ENCODE data around the gene RIPOR3. TPM values are rescaled to one million over a fixed set of nuclear protein-coding genes. Genes with fewer than 3 reads are reported as not detected.

RIPOR3 gene
- total RNA-seq, 4 donors from 2014 or later: 1.3 to 9.7 (median 3.3) TPM

DNA sequence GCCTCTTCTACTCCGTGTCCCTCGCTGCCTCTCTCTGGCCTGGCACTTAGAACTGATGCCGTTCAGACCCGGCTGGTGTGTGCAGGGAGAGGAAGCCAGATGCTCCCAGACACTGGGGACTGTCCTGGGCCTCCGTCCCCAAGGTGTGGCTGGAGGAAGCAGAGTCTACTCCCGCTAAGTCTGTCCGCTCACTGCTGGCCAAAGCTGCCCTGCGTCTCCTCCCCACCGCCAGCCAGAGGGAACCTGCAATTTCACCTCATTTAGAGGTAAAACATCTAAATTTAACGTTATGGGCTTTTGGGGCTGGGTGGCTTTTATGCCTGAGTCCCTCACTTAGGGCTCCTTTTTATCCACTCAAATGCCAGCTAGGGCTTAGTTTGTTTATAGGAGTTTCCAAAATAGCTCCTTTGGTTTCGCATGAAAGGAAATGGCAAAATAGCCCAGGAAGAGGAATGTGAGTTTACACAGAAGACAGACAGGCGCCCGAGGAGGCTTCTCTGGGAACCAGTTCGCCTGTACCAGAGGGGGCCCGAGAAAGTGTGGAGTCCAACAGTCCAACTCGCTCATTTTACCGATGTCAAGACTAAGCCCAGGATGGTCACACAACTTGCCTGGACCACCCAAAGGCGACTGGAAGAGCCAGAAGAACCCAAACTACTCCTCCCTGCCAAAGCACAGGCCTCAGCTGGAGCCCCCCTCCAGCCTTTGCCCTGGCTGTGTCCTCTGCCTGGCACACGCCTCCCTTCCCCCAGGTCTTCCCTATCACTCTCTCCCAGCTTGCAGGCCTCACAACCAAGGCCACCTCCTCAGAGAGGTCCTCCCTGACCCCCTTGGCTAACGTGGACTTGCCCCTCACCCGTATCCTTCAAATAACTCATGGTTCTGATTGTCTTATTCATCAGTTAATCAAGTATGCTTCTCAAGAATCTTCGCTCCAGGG, 54.5 kb downstream of the RIPOR3 start:
- H3K27me3 ChIP-seq: no peaks in the 10 kb centered on the region
- no peak overlapping the region for H3K4me3 ChIP-seq
- H3K9me3 ChIP-seq: no peaks in the 10 kb centered on the region
- TF ChIP-seq, protein P1, sequence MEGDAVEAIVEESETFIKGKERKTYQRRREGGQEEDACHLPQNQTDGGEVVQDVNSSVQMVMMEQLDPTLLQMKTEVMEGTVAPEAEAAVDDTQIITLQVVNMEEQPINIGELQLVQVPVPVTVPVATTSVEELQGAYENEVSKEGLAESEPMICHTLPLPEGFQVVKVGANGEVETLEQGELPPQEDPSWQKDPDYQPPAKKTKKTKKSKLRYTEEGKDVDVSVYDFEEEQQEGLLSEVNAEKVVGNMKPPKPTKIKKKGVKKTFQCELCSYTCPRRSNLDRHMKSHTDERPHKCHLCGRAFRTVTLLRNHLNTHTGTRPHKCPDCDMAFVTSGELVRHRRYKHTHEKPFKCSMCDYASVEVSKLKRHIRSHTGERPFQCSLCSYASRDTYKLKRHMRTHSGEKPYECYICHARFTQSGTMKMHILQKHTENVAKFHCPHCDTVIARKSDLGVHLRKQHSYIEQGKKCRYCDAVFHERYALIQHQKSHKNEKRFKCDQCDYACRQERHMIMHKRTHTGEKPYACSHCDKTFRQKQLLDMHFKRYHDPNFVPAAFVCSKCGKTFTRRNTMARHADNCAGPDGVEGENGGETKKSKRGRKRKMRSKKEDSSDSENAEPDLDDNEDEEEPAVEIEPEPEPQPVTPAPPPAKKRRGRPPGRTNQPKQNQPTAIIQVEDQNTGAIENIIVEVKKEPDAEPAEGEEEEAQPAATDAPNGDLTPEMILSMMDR (IDR thresholded peaks at IDR 0.05): no peak
- TF ChIP-seq POLR2A (IDR thresholded peaks at IDR 0.05): no peak
- intact Hi-C loops (cut with DNase I): no loop called here
- H3K4me1 ChIP-seq: peaks cover 17 to 40% (median 19%) of the 10 kb centered on the region in 3 donors
- DNase-seq: no peak
- H3K27ac ChIP-seq: peak overlapping the region; percentile 17 to 77 (median 66)
- no peaks in the 10 kb centered on the region for H3K36me3 ChIP-seq
- WGBS, 2 donors: 50 to 59% methylated on average over 9 to 11 of the region's 22 CpGs

DNA sequence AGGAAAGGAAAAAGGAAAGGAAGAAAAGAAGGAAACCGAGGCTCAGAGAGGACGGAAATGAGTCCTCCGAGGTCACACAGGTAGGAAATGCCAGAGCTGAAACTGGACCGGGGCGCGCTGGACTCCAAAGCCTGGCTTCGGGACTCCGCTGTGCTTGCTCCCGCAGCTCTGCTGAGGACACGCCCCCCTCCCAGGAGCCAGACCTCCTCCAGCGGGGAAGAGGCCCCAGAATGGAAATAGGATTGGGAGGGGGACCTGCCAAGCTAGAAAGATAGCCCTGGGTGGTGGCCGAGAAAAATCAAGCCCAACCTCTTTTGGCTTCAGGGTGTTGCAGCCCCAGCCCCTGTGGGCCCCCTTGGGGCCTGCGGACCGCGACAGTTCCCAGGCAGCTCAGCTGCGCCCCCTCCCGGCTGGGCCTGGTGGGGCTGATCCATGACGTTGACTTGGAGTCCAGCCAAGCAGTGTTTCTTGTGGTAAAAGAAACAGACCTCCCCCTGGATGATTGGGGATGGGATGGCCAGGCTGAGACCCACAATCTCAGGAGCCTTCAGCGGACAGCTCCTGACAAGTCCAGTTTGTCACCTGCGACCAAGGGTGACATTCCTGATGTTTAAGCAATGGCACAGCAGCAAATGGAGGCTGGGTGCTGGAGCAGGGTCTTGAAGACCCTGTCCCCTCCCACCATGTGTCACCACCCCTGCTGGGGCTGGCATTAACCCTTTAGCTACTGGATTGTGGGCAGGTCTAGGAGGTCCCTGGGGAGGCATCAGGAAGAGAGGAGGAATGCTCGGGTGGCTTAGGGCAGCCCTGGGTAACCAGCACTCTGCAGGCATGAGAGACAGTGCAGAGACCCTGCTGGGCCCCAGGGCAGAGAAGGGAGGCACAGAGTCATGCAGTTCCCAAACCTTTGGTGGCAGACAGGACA, 55.4 kb downstream of the RIPOR3 start:
- H3K4me3 ChIP-seq: peak overlapping the region in 1 of 4 donors; percentile 14
- DNase-seq: no peak
- H3K4me1 ChIP-seq: peaks cover 17 to 39% (median 19%) of the 10 kb centered on the region in 3 donors
- intact Hi-C loops (cut with DNase I): no loop called here
- no peaks in the 10 kb centered on the region for H3K36me3 ChIP-seq
- no peaks in the 10 kb centered on the region for H3K9me3 ChIP-seq
- no peaks in the 10 kb centered on the region for H3K27me3 ChIP-seq
- H3K27ac ChIP-seq: peak overlapping the region in 3 of 4 donors; percentile 65 to 77 (median 68)
- no peak for TF ChIP-seq POLR2A (IDR thresholded peaks at IDR 0.05)
- TF ChIP-seq, protein P1 (IDR thresholded peaks at IDR 0.05): peak; percentile 73 to 88 (median 80)
- WGBS, 2 donors: 27 to 38% methylated on average over 10 to 13 of the region's 21 CpGs

DNA sequence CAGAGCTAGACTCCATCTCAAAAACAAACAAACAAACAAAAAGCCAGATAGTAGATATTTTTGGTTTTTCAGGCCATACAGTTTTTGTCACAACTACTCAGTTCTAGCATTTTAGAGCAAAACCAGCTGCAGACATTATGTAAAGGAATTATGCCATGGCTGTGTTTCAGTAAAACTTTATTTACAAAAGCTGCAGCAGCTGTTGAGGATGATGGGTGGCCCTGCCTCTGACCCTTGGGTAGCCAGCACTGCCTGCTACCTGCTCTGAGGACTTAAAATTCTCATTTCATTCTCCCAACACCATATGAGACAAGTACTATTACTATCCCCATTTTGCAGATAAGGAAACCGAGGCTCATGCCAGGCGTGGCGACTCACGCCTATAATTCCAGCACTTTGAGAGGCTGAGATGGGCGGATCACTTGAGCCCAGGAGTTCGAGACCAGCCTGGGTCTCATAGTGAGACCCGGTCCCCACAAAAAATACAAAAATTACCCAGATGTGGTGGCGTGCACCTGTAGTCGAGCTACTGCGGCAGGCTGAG, 56.3 kb downstream of the RIPOR3 start:
- WGBS, 2 donors: 96 to 97% methylated on average over 5 to 6 of the region's 10 CpGs
- H3K9me3 ChIP-seq: no peaks in the 10 kb centered on the region
- H3K27ac ChIP-seq: peak overlapping the region in 1 of 4 donors; percentile 18
- peaks cover 17 to 39% (median 19%) of the 10 kb centered on the region in 3 donors for H3K4me1 ChIP-seq
- no peak overlapping the region for H3K4me3 ChIP-seq
- H3K36me3 ChIP-seq: no peaks in the 10 kb centered on the region
- no peak for DNase-seq
- TF ChIP-seq, protein P1 (IDR thresholded peaks at IDR 0.05): no peak
- TF ChIP-seq POLR2A (IDR thresholded peaks at IDR 0.05): no peak
- intact Hi-C loops (cut with DNase I): no loop called here
- H3K27me3 ChIP-seq: no peaks in the 10 kb centered on the region

DNA sequence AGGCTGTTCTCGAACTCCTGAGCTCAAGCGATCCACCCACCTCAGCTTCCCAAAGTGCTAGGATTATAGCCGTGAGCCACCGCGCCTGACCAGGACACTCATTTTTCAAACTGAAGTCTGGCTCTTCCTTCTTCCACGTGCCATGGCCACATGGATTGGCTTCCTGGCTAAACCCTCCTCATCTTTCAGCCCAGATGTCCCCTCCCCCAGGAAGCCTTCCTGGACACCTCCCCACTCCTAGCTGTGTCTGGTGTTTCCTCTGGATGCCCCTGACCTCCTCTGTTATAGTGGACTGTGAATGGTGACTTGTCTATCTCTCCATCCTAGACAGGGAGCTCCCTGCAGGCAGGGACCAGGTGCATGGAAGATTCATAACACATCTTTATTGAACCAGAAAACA, 57.2 kb downstream of the RIPOR3 start:
- H3K9me3 ChIP-seq: no peaks in the 10 kb centered on the region
- H3K27me3 ChIP-seq: no peaks in the 10 kb centered on the region
- DNase-seq: no peak
- H3K27ac ChIP-seq: no peak overlapping the region
- H3K4me3 ChIP-seq: no peak overlapping the region
- H3K36me3 ChIP-seq: no peaks in the 10 kb centered on the region
- intact Hi-C loops (cut with DNase I): no loop called here
- WGBS, 2 donors: 60 to 69% methylated on average over 6 of the region's 6 CpGs
- H3K4me1 ChIP-seq: peaks cover 17 to 44% (median 24%) of the 10 kb centered on the region in 3 donors
- no peak for TF ChIP-seq POLR2A (IDR thresholded peaks at IDR 0.05)
- TF ChIP-seq, protein P1 (IDR thresholded peaks at IDR 0.05): no peak
